ENCODE results near the gene LSMEM2.

DNA sequence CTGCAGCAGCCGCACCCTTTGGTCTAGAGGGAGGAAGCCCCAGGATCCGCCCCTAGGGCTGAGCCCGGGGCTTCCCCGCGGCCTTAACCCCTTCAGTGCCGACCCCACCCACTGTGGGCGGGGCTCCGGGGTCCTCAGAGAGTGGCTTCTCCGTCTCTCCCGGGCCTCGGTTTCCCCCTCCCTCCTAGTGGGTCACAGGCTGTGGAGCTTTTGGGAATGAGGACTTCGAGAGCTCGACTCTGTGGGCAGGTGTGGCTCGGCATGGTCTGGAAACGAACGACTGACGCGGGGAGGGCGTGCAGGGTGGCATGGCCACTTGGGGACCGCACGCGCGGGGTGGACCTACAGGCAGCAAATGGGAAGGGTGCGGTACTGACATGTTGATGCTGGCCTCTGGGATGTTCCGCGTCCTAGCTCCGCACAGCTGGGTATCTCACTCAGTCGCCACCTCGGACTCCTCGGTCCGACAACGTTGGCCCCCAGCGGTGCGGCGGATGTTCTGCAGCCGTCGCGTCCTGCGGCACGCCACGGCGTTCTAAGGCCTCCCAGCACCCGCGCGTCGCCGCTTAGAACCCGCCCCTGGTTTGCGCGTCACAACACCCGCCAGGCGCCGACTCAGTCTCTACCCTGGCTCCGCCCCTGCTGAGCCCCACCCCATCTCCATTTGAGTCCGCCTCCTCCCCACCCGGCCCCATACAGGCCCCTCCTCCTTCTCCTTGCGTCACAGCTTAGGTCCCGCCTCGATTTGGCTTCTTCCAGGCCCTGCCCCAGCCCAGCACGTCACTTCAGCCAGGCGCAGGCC lies 20.1 kb downstream of the LSMEM2 start, which contains the start of the genes HYAL3 and NAA80:
- TF ChIP-seq, protein P1, sequence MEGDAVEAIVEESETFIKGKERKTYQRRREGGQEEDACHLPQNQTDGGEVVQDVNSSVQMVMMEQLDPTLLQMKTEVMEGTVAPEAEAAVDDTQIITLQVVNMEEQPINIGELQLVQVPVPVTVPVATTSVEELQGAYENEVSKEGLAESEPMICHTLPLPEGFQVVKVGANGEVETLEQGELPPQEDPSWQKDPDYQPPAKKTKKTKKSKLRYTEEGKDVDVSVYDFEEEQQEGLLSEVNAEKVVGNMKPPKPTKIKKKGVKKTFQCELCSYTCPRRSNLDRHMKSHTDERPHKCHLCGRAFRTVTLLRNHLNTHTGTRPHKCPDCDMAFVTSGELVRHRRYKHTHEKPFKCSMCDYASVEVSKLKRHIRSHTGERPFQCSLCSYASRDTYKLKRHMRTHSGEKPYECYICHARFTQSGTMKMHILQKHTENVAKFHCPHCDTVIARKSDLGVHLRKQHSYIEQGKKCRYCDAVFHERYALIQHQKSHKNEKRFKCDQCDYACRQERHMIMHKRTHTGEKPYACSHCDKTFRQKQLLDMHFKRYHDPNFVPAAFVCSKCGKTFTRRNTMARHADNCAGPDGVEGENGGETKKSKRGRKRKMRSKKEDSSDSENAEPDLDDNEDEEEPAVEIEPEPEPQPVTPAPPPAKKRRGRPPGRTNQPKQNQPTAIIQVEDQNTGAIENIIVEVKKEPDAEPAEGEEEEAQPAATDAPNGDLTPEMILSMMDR (optimal IDR thresholded peaks at IDR 0.05 in 1 of 3, IDR thresholded peaks at IDR 0.05 in 1 of 3, conservative IDR thresholded peaks at IDR 0.05 in 1 of 3; ENCODE audit: extremely low read depth in 1 of 3, insufficient read depth in 2 of 3, low read length in 3 of 3) = peak in 2 of 3 experiments; percentile 41 to 48
- no peak for TF ChIP-seq EZH2 (IDR thresholded peaks at IDR 0.05; ENCODE audit: low read length)

Data from keratinocyte (primary cell).